ENCODE measurements around the gene ZNF124. TPM values are rescaled to one million over a fixed set of nuclear protein-coding genes. Genes with fewer than 3 reads are reported as not detected.
A peak's percentile ranks its signal among the peaks of the same experiment; 100 is the strongest.

Gene ZNF124
- total RNA-seq, 2 donors from 2014 or later, result 19.9 to 28.9 TPM

- peak overlapping the region; percentile 73 to 81 for H3K27ac ChIP-seq
- no peak for DNase-seq (ENCODE audit: low spot score)
- ATAC-seq (ENCODE audit: insufficient number of reproducible peaks, low FRiP score, low read depth), result peak; percentile 14
- no peaks in the 10 kb centered on the region for H3K36me3 ChIP-seq
- no peaks in the 10 kb centered on the region for H3K9me3 ChIP-seq
- peak overlapping the region; percentile 96 for H3K4me3 ChIP-seq
- no peaks in the 10 kb centered on the region for H3K27me3 ChIP-seq (replicated peaks; ENCODE audit: insufficient read depth)
- no peak for TF ChIP-seq CTCF (IDR thresholded peaks at IDR 0.05)
- peaks cover 3 to 15% of the 10 kb centered on the region in 2 donors for H3K4me1 ChIP-seq (ENCODE audit: control insufficient read depth in 1 of 2, low read depth in 2 of 2)
Observed at GRCh38 chr1:247111259-247111699, 60.5 kb downstream of the ZNF124 start.

GRCh38 chr1:247110627-247111258 lies 61.1 kb downstream of the ZNF124 start:
- Histone ChIP-seq H3K4me3 (peak overlapping the region; percentile 96), H3K27ac (peak overlapping the region in 1 of 2 donors; percentile 81), H3K27me3 (replicated peaks; ENCODE audit: insufficient read depth) (no peaks in the 10 kb centered on the region), H3K9me3 (no peaks in the 10 kb centered on the region), H3K4me1 (ENCODE audit: control insufficient read depth in 1 of 2, low read depth in 2 of 2) (peaks cover 3 to 15% of the 10 kb centered on the region in 2 donors), H3K36me3 (no peaks in the 10 kb centered on the region)
- ATAC-seq (ENCODE audit: insufficient number of reproducible peaks, low FRiP score, low read depth), result no peak
- no peak for TF ChIP-seq CTCF (IDR thresholded peaks at IDR 0.05)
- no peak for DNase-seq (ENCODE audit: low spot score)

GRCh38 chr1:247107694-247108093 lies 64.1 kb downstream of the ZNF124 start:
- Histone ChIP-seq H3K36me3 (no peaks in the 10 kb centered on the region), H3K4me3 (no peak overlapping the region), H3K27ac (no peak overlapping the region), H3K9me3 (no peaks in the 10 kb centered on the region), H3K27me3 (replicated peaks; ENCODE audit: insufficient read depth) (no peaks in the 10 kb centered on the region), H3K4me1 (ENCODE audit: control insufficient read depth in 1 of 2, low read depth in 2 of 2) (peaks cover 7 to 30% of the 10 kb centered on the region in 2 donors)
- DNase-seq (ENCODE audit: low spot score), result no peak
- no peak for TF ChIP-seq CTCF (IDR thresholded peaks at IDR 0.05)
- no peak for ATAC-seq (ENCODE audit: insufficient number of reproducible peaks, low FRiP score, low read depth)

GRCh38 chr1:247105966-247106365 lies 65.9 kb downstream of the ZNF124 start:
- Histone ChIP-seq H3K4me1 (ENCODE audit: control insufficient read depth in 1 of 2, low read depth in 2 of 2) (peaks cover 8 to 22% of the 10 kb centered on the region in 2 donors), H3K27ac (no peak overlapping the region), H3K4me3 (no peak overlapping the region), H3K27me3 (replicated peaks; ENCODE audit: insufficient read depth) (no peaks in the 10 kb centered on the region), H3K9me3 (peaks cover 4% of the 10 kb centered on the region), H3K36me3 (peaks cover 4% of the 10 kb centered on the region)
- DNase-seq (ENCODE audit: low spot score), result no peak
- no peak for ATAC-seq (ENCODE audit: insufficient number of reproducible peaks, low FRiP score, low read depth)
- TF ChIP-seq CTCF (IDR thresholded peaks at IDR 0.05), result no peak

Other genes with a start within 250 kb of the ZNF124 start
- gene AHCTF1, start 240.1 kb downstream of the ZNF124 start, total RNA-seq, result 10 to 100 TPM; 36.3 to 69.2 TPM
- not detected for gene ZNF695, start 164.0 kb downstream of the ZNF124 start, total RNA-seq
- gene ZNF670, start 93.2 kb downstream of the ZNF124 start, total RNA-seq, result 1 to 10 TPM; 1.1 to 5.2 TPM
- 1 to 10 TPM; 3.2 to 4.2 TPM for gene ZNF669, start 67.7 kb downstream of the ZNF124 start, total RNA-seq
- not detected for gene VN1R5, start 84.1 kb upstream of the ZNF124 start, total RNA-seq
- 10 to 100 TPM; 37.0 to 55.4 TPM for gene ZNF496, start 159.8 kb upstream of the ZNF124 start, total RNA-seq
- gene NLRP3, start 244.2 kb upstream of the ZNF124 start, total RNA-seq, result 1 to 10 TPM; 5.1 to 8.9 TPM

Measured in thoracic aorta (tissue), 2 donors.